AG04449 (cell line): ENCODE results near the gene SIRT2.
"Not testable (repeated sequence)": the region's sequence is repeated elsewhere in the genome, so short reads cannot be mapped to it uniquely, and the experiment has no call there.

Experiments
- CTCF ChIA-PET: fragments of 350-600 bp; formaldehyde crosslinking; extraction: SDS; loops from one replicate; lab custom pipeline; 2021; ENCODE audit warnings: antibody characterized with exemption; lab: Yijun Ruan, JAX
- POLR2A ChIA-PET: fragments of 400-600, 350-600 bp; formaldehyde crosslinking; extraction: SDS; loops from one replicate; lab custom pipeline; 2020; ENCODE audit warnings: antibody characterized with exemption, inconsistent platforms; lab: Yijun Ruan, JAX
- DNase-seq: peaks from one replicate; pipeline ENCODE4 v3.0.0-alpha.2; 2010; ENCODE audit warnings: low read depth, low spot score
- H3K4me3 ChIP-seq: 2 replicates; pipeline ENCODE4 v1.5.1; 2011; ENCODE audit warnings: low read depth, mild to moderate bottlenecking, control low read depth, low read length
- CTCF ChIP-seq: IDR thresholded peaks from one replicate; pipeline ENCODE4 v1.5.1; 2011; ENCODE audit warnings: mild to moderate bottlenecking, moderate library complexity, low read length, control low read depth, inconsistent platforms; ENCODE audit not compliant: insufficient read depth; ENCODE audit errors: missing control alignments

SIRT2 gene

DNA sequence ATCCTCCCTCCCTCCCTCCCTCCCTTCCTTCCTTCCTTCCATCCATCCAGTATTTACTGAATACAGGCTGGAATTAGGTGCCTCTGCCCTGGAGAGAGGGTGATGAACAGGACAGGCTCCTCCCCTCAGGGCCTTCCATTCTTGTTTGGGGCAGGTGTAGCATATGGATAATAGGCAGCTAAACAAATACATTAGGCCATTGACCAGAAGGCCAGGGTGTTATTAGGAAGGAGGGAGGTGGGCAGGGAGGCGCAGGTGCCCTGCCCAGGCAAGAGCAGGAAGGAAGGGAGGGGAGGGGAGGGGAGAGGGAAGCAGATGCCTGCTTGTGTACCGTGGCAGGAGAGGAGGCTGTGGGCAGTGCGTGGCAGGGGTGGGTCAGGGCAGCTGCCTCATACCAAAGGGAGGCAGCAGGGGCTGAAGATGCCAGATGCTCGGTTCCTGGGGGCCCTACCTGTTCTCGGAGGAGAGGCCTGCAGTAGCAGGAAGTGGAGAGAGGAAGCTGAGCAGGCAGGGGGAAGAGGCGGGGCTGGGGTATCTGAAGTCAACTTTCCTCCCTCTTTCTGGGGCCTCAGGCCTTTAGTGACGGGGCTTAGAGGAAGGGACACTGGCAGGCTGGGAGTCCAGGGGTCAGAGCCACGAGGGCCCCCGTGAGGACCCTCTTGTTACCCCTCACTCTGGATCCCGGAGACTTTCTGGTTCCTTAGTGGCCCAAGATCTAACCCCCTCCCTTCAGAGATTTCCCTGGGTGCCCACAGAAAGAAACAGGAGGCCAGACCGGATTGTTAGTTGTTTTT, 21.4 kb downstream of the SIRT2 start, which contains the start of gene RINL:
RINL (minus strand) TSS at position 495 of the 794 bp plus-strand sequence. CDS start 1,533 bp downstream, outside the sequence.
- no peak within 1 kb of the TSS for H3K4me3 ChIP-seq
- ChIA-PET CTCF (interaction anchor here (0.8 to 5.9 kb wide), 3 partner anchors 8 to 108 kb away, joined by 3 to 70 read pairs (median 18); no protein-coding TSS in a partner anchor), POLR2A (no interaction called here)
- no peak for DNase-seq
- no peak for TF ChIP-seq CTCF

DNA sequence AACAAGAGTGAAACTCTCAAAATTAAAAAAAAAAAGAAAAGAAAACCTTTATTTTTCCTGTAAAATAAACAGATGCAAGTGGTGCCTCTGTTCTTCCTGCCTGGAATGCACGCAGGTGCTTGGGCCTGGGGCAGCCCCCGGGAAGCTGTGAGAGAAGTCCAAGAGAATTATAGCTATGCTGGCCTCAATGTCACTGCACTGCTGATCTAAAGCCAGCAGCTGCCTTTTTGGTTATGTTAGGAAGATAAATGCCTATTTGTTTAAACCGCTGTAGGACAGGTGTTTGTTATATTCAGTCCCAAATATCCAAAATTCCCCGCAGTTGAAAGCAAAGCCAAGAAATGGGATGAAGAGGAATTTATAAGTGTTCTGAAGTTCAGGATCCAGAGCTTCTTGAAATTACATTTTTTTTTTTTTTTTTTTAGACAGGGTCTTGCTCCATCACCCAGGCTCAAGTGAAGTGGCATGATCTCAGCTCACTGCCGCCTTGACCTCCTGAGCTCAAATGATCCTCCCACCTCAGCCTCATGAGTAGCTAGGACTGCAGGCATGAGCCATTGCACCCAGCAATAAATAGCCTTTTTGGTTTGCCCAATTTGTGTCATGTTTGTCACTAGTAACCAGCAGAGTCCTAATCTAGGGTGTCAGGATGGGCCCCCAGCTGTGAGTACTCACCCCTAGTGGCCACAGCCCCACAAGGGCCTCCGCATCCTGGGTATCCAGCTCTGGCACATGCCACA, 23.6 kb downstream of the SIRT2 start:
- DNase-seq = no peak
- H3K4me3 ChIP-seq = no peak overlapping the region
- POLR2A ChIA-PET = no interaction called here
- CTCF ChIA-PET = interaction anchor here (0.8 to 5.9 kb wide), 6 partner anchors 9 to 360 kb away, joined by 3 to 70 read pairs (median 4); no protein-coding TSS in a partner anchor
- no peak for TF ChIP-seq CTCF

DNA sequence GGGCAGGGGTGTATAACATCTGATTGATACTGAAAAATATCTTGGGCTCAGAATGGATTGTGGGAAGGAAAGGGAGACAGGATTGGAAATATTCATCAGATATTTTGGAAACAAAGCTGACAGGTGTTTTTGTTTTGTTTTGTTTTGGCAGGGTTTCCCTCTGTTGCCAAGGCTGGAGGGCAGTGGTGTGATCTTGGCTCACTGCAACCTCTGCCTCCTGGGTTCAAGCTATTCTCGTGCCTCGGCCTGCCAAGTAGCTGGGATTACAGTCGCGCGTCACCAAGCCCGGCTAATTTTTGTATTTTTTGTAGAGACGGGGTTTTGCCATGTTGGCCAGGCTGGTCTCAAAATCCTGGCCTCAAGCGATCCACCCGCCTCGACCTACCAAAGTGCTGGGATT, 26.0 kb downstream of the SIRT2 start:
- POLR2A ChIA-PET, DNase-seq, H3K4me3 ChIP-seq: not testable (repeated sequence)
- CTCF ChIA-PET = interaction anchor here (2.1 kb wide), 1 partner anchor 14 kb away, joined by 11 read pairs; no protein-coding TSS in a partner anchor

GRCh38 chr19:38870612-38871011, 28.8 kb downstream of the SIRT2 start:
- H3K4me3 ChIP-seq = no peak overlapping the region
- ChIA-PET POLR2A (no interaction called here), CTCF (interaction anchor here (1.1 to 2.7 kb wide), 8 partner anchors 9 to 468 kb away, joined by 3 to 24 read pairs (median 7); partner anchors contain the start of genes FAM98C, NFKBIB, RINL and SIRT2)
- DNase-seq = no peak
- no peak for TF ChIP-seq CTCF

DNA sequence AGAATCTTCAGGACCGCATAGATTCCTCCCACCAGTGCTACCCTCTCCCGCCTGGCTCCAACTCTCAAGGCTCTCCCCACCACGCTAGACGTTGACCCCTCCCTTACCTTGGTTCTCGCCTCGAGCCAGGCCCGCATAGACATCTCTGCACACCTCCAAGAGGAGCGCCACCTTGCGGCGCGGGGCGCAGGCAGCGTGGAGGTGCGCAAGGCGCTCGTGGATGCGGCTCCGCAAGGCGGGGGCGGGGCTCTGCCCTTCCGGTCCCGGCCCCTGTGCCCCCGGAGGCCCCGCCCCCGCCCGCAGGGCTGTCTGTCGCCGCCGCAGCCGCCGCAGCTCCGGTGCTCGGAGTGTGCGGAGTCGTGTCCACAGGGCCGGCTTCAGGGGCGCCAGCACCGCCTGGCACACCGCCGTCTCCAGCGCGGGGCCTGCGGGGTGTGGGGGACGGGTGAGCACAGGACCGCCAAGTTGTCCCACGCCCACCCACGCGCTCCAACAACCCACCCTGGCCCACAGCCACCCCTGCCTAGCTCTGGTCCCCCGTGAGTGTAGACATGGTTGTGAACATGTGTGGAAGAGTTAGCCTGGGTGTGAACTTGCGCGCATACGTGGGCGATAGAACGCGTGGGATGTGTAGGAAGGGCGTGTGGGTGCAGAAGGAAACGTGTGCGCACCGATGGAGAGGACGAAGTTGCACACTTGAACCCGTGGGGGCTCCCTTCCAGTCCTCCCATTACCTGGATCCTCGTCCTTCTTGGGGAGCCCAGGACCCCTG, 29.4 kb downstream of the SIRT2 start:
- CTCF ChIA-PET = interaction anchor here (0.9 to 2.7 kb wide), 17 partner anchors 9 to 467 kb away, joined by 3 to 24 read pairs (median 6); partner anchors contain the start of genes FAM98C, MRPS12, NFKBIB and RINL
- POLR2A ChIA-PET = no interaction called here
- DNase-seq = no peak
- TF ChIP-seq CTCF = peak; percentile 85
- peak overlapping the region; percentile 59 for H3K4me3 ChIP-seq
